ENCODE measurements around the gene CEP295NL.

The CEP295NL gene

GRCh38 chr17:78844301-78845005 lies 58.5 kb downstream of the CEP295NL start:
- Histone ChIP-seq H3K4me3 (ENCODE audit: low read depth, low read length) (no peak overlapping the region), H3K36me3 (peaks cover 4% of the 10 kb centered on the region), H3K9me3 (ENCODE audit: severe bottlenecking) (no peaks in the 10 kb centered on the region), H3K27ac (no peak overlapping the region), H3K27me3 (ENCODE audit: insufficient read depth, low read depth, severe bottlenecking) (no peaks in the 10 kb centered on the region)
- DNase-seq: no peak
- TF ChIP-seq CTCF (IDR thresholded peaks at IDR 0.05; ENCODE audit: low read depth, low read length): no peak

GRCh38 chr17:78842881-78843565 lies 60.0 kb downstream of the CEP295NL start:
- peaks cover 8% of the 10 kb centered on the region for H3K36me3 ChIP-seq
- no peaks in the 10 kb centered on the region for H3K27me3 ChIP-seq (ENCODE audit: insufficient read depth, low read depth, severe bottlenecking)
- peak; percentile 63 for DNase-seq
- no peak overlapping the region for H3K27ac ChIP-seq
- no peaks in the 10 kb centered on the region for H3K9me3 ChIP-seq (ENCODE audit: severe bottlenecking)
- TF ChIP-seq CTCF (IDR thresholded peaks at IDR 0.05; ENCODE audit: low read depth, low read length): peak; percentile 95
- H3K4me3 ChIP-seq (ENCODE audit: low read depth, low read length): no peak overlapping the region

- peak; percentile 100 for DNase-seq
- Histone ChIP-seq H3K36me3 (peaks cover 28% of the 10 kb centered on the region), H3K27ac (peak within 1 kb of the TSS; percentile 95), H3K4me3 (ENCODE audit: low read depth, low read length) (peak within 1 kb of the TSS; percentile 78), H3K9me3 (ENCODE audit: severe bottlenecking) (no peaks in the 10 kb centered on the region), H3K27me3 (ENCODE audit: insufficient read depth, low read depth, severe bottlenecking) (no peaks in the 10 kb centered on the region)
- TF ChIP-seq CTCF (IDR thresholded peaks at IDR 0.05; ENCODE audit: low read depth, low read length): peak; percentile 25; the same call in 1 of the 2 replicates
Measured at GRCh38 chr17:78840780-78841611, 62.0 kb downstream of the CEP295NL start, which contains the start of gene USP36. Gene USP36 (minus strand): TSS chr17:78840814. CDS start chr17:78836363, 4,451 bp downstream.
